Ascending aorta (tissue), 2 donors: ENCODE data around the gene CCDC85A. TPM values are rescaled to one million over a fixed set of nuclear protein-coding genes. Genes with fewer than 3 reads are reported as not detected.

Experiments used
- DNase-seq, 2 donors: peaks; one replicate each; pipeline ENCODE4 v3.0.0-alpha.2; 2019; ENCODE audit warnings: low spot score in 2 of 2
- H3K27ac ChIP-seq, 2 donors: fragments of 200-600 bp; sonication (generic); one replicate each; pipeline ENCODE4 v1.5.1; 2016 to 2017; ENCODE audit warnings: mild to moderate bottlenecking in 1 of 2
- H3K27me3 ChIP-seq: fragments of 200-600 bp; sonication (generic); one replicate; pipeline ENCODE4 v1.5.1; 2017
- H3K36me3 ChIP-seq, 2 donors: fragments of 200-600 bp; sonication (generic); one replicate each; pipeline ENCODE4 v1.5.1; 2016
- H3K4me1 ChIP-seq, 2 donors: fragments of 200-600 bp; sonication (generic); one replicate each; pipeline ENCODE4 v1.5.1; 2016 to 2017; ENCODE audit warnings: mild to moderate bottlenecking in 1 of 2
- H3K4me3 ChIP-seq, 2 donors: fragments of 200-600 bp; sonication (generic); one replicate each; pipeline ENCODE4 v1.5.1; 2016 to 2017; ENCODE audit warnings: mild to moderate bottlenecking in 1 of 2
- H3K9me3 ChIP-seq, 2 donors: fragments of 200-600 bp; sonication (generic); one replicate each; pipeline ENCODE4 v1.5.1; 2016
- intact Hi-C: fragments of 100-400 bp; cut with DNase I; formaldehyde crosslinking; loops from one replicate; pipeline ENCODE4 v1.15.1; 2023
- total RNA-seq: library from RNA; depleted of rRNA; stranded (reverse); fragments of >200 nt; gene quantifications from one replicate; pipeline ENCODE4 v1.1.0, GENCODE V29; 2016
- TF ChIP-seq, protein P1 (sequence below), 3 experiments: fragments of 200-600 bp in 2 of 3; fragments of 450-650 bp in 1 of 3; sonication (generic) in 2 of 3; IDR thresholded peaks; one replicate each; pipeline ENCODE4 v1.5.1; 2016 to 2019; ENCODE audit warnings: antibody characterized with exemption in 3 of 3, mild to moderate bottlenecking in 1 of 3, moderate library complexity in 1 of 3

Gene CCDC85A
- total RNA-seq, 1 donor from 2014 or later: 15.0 TPM

- intact Hi-C loops: no loop called here
- no peak overlapping the region for H3K4me3 ChIP-seq
- DNase-seq: no peak
- no peaks in the 10 kb centered on the region for H3K4me1 ChIP-seq
- TF ChIP-seq, protein P1, sequence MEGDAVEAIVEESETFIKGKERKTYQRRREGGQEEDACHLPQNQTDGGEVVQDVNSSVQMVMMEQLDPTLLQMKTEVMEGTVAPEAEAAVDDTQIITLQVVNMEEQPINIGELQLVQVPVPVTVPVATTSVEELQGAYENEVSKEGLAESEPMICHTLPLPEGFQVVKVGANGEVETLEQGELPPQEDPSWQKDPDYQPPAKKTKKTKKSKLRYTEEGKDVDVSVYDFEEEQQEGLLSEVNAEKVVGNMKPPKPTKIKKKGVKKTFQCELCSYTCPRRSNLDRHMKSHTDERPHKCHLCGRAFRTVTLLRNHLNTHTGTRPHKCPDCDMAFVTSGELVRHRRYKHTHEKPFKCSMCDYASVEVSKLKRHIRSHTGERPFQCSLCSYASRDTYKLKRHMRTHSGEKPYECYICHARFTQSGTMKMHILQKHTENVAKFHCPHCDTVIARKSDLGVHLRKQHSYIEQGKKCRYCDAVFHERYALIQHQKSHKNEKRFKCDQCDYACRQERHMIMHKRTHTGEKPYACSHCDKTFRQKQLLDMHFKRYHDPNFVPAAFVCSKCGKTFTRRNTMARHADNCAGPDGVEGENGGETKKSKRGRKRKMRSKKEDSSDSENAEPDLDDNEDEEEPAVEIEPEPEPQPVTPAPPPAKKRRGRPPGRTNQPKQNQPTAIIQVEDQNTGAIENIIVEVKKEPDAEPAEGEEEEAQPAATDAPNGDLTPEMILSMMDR (IDR thresholded peaks at IDR 0.05): no peak
- no peaks in the 10 kb centered on the region for H3K9me3 ChIP-seq
- no peaks in the 10 kb centered on the region for H3K36me3 ChIP-seq
- no peaks in the 10 kb centered on the region for H3K27me3 ChIP-seq
- no peak overlapping the region for H3K27ac ChIP-seq
These were observed 115.4 kb downstream of the CCDC85A start for GRCh38 chr2:56299171-56299691.

DNA sequence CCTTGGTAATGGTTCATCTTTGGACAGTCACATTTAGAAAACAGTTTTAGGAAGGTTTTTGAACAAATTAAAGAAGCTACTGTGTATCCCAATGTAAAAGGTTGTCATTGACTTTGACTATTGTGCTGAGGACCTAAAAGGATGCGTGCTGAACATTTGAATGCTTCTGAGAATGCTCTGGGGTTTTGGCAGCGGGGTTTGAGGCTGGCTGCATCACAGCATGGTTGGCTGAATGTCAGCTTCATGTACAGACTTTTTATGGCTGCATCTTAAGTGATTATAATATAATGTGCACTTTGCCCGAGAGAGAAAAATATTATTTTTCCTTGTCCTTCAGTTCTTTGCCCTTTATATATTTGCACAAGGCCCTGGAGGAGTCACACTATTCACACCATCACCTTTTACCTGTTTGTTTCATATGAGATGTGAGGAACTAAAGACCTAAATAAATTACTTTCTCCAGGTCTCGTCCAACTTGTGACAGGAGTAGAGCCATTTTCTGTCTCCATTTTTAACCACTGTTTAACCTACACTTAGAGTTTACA, 125.9 kb downstream of the CCDC85A start:
- TF ChIP-seq, protein P1 (IDR thresholded peaks at IDR 0.05): no peak
- DNase-seq: no peak
- Histone ChIP-seq H3K36me3 (no peaks in the 10 kb centered on the region), H3K4me1 (no peaks in the 10 kb centered on the region), H3K9me3 (no peaks in the 10 kb centered on the region), H3K27me3 (no peaks in the 10 kb centered on the region), H3K4me3 (no peak overlapping the region), H3K27ac (no peak overlapping the region)
- intact Hi-C loops: no loop called here

GRCh38 chr2:56313500-56313921, 129.7 kb downstream of the CCDC85A start:
- intact Hi-C loops: no loop called here

GRCh38 chr2:56314371-56314770, 130.6 kb downstream of the CCDC85A start:
- TF ChIP-seq, protein P1 (IDR thresholded peaks at IDR 0.05): no peak
- Histone ChIP-seq H3K4me1 (no peaks in the 10 kb centered on the region), H3K27me3 (no peaks in the 10 kb centered on the region), H3K9me3 (no peaks in the 10 kb centered on the region), H3K36me3 (no peaks in the 10 kb centered on the region), H3K4me3 (no peak overlapping the region), H3K27ac (no peak overlapping the region)
- DNase-seq: no peak
- intact Hi-C loops: no loop called here

More at GRCh38 chr2:56313500-56313921, 129.7 kb downstream of the CCDC85A start:
- no peak for DNase-seq
- Histone ChIP-seq H3K27me3 (no peaks in the 10 kb centered on the region), H3K36me3 (no peaks in the 10 kb centered on the region), H3K4me3 (no peak overlapping the region), H3K9me3 (no peaks in the 10 kb centered on the region), H3K4me1 (no peaks in the 10 kb centered on the region), H3K27ac (no peak overlapping the region)
- TF ChIP-seq, protein P1 (IDR thresholded peaks at IDR 0.05): no peak

- Histone ChIP-seq H3K27ac (no peak overlapping the region), H3K4me1 (no peaks in the 10 kb centered on the region), H3K27me3 (no peaks in the 10 kb centered on the region), H3K9me3 (no peaks in the 10 kb centered on the region), H3K36me3 (no peaks in the 10 kb centered on the region), H3K4me3 (no peak overlapping the region)
- no peak for DNase-seq
- TF ChIP-seq, protein P1 (IDR thresholded peaks at IDR 0.05): no peak
- intact Hi-C loops: no loop called here
These were observed 131.0 kb downstream of the CCDC85A start for GRCh38 chr2:56314796-56315195.
